Measurements from ENCODE around the gene RGS14.

- TF ChIP-seq POLR2A (IDR thresholded peaks at IDR 0.05) (no peak), CTCF (IDR thresholded peaks at IDR 0.05) (no peak)
Measured at GRCh38 chr5:177372910-177373309, 15.2 kb downstream of the RGS14 start.

Measured in lower leg skin (tissue), 3 donors.